Limb (tissue), 2 donors: ENCODE results near the gene SLC6A9.

Experiments used
- DNase-seq, 2 donors: peaks; one replicate each; pipeline ENCODE4 v3.0.0-alpha.2; 2016; ENCODE audit errors: extremely low spot score in 2 of 2

SLC6A9 gene

GRCh38 chr1:44029911-44030604 lies 1.2 kb downstream of the SLC6A9 start:
- peak; percentile 89 to 90 for DNase-seq

DNA sequence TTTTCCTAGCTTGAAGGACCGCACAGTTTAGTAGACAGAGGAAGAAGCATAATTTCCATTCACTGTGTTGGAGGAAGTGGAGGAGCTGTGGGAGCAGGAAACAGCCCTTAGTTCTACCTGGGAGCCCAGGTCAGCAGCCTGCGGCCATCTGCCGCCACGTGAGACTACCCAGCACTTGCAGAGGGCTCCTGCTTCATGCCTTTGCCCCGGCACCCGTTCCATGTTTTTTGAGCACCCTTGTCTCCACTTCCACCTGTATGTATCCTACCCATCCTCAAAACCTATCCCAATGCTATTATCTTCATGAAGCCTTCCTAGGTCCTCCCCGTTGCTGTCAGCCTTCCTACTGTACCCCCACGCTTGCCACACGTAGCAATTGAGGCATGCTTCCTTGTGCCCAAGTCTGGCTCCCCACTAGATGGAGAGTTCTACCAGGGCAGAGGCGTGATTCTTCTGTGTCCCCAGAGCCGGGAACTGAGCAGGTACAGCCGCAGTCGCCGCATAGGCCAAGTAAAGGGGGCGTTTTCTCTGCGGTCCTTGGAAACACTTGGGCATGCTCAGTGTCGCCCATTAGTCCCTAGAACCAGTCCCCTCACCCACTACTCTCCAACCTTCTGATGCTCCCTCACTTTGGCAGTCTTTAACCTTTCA lies 1.9 kb downstream of the SLC6A9 start:
- peak in 1 of 2 donors; percentile 46 for DNase-seq

GRCh38 chr1:44027320-44027719 lies 3.9 kb downstream of the SLC6A9 start:
- no peak for DNase-seq

- no peak for DNase-seq
Observed at GRCh38 chr1:44025816-44026215, 5.4 kb downstream of the SLC6A9 start.

GRCh38 chr1:44024903-44025525 lies 6.2 kb downstream of the SLC6A9 start:
- no peak for DNase-seq

GRCh38 chr1:44024031-44024902 lies 7.0 kb downstream of the SLC6A9 start:
- DNase-seq = no peak

DNA sequence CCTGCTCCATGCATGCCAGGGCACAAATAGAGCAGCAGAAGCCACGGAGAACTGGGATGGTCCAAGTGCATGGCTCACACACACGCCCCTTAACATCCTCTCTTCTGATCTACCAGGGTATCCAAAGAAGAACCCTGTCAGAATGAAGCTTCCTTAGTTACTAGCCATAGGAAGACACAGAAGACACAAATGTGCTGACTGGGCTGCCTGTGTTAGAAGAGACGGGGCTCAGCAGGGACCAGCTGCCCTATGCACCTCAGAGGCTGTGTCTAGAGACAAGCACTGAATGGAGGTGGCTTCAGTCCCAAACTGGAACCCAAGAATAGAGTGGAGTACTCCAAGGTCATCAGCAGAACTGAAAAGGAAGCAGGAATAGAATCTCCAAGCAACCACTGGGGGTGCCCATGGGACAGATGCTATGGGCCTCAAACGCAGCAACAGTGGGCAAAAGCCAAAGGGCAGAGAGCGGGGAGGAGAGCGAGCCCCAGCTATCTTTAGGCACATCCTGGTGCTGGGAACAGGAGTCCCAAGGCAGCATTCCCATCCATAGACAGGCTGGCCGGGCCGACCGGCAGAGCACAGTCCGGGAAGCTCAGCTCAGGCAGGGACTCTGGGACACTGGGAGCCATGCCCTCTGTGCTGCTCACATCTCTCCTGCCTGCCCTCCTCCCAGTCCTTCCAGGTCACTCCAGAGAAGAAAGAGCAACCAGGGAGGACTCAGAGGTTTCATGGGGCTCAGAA lies 9.5 kb downstream of the SLC6A9 start:
- no peak for DNase-seq

GRCh38 chr1:44021156-44021555 lies 10.1 kb downstream of the SLC6A9 start:
- no peak for DNase-seq

- no peak for DNase-seq
Observed at GRCh38 chr1:44020464-44020863, 10.8 kb downstream of the SLC6A9 start.

GRCh38 chr1:44019466-44019948 lies 11.8 kb downstream of the SLC6A9 start:
- DNase-seq = no peak

- DNase-seq = no peak
Observed at GRCh38 chr1:44016890-44017400, 14.3 kb downstream of the SLC6A9 start.

DNA sequence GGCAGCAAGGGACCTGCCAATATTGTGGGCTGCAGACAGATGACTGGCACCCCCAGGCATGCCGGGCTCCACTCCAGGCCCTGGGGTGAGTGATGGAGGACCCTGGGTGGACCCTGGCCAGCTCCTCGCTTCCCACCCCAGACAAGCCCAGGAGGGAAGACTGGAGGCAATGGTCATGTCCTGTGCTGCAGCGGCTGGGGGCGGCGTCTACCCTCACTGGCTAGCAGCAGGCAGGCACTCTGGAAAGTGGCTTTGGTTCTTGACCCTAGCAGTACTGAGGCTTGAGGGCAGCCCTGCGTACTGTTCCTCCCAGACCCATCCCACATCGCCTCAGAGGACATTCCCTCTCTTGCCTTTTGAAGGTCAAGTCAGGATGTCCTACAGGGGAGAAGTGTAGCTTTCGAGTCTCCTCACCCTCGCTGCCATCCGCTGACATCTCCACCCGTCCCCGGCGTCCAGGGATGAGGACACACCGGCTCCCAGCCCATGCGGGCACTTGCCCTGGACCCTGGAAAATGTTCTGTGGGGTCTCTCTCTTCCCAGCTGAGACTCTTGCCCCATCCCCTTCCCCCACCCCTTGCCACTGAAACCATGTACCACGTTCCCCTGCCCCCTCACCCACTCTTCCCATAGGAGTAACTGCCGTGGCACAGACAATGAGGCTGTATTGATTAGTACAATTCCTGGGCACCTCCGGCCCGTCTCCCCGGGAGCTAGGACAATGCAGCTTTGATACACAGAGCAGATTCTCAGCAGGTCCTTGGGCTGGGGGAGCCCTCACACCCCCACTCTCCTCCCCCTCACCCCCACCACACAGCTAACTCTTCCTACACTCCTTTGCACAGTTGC lies 15.0 kb downstream of the SLC6A9 start:
- DNase-seq = no peak

DNA sequence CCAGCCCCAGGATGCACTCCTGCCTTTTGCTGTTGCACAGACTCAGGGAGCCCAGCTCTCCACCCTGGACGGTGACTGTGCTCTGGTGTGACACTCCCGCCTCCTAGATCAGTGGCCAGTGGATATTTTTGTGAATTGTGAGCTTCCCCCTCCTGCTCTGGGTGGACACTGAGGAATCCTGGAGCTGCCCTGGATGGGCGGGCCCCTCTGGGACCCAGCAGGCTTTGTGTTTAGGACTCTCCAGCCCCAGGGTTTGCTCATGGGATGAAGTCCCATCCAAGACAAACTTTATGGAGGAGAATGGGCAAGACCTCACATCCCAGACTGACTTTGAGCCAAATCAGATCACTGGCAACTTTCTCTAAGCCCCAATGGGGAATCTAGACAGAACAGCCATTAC lies 16.1 kb downstream of the SLC6A9 start:
- no peak for DNase-seq

DNA sequence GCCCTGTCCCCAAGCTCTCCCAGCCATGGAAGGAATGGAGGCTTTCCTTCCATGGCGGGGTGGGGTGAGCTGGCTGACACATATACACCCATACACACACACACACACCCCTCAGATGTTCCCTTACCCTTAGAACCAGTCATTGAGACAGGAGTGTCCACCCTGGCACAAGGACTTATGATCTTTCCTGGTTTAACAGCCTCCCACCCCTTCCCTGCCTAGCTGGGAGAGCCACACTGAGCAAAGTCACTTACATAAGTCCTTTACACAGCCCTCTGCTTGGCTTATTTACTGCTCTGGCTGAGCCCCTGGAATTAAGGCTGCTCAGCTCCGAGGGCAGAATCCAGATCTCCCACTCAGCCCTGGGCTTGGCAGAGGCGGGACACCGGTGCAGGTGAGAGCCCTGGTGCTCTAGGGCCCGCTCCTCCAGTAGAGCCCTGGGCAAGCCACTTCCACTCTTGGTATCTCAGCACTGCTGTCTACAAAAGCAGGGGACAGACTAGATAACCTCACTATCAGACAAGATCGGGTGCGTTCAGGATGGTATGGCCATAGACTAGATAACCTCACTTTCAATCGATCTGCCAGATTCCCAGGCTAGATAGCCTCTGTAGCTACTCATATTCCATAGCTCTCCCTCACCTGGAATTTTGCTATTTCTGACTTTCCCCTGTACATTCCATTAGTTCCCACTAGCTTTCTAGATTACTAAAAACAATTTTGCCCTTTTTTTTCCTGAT lies 16.7 kb downstream of the SLC6A9 start:
- no peak for DNase-seq

DNA sequence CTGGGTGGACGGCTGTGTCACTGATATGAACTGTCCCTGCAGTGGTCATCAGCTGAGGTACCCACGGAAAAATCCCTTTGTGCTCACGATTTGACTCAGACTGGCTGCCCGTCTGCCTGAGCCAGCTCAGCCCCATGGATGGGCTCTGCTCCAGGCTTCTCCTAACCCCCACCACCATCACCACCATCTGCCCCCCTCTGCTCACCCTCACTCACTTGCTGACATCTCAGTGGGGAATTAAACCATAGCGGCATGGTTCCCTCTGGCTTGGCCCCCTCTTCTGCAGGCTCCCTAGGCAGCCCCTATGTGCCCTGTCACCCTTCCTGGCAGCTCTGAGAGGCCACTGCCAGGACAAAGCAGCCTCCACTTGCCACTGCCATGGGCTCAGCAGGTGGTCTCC lies 17.3 kb downstream of the SLC6A9 start:
- DNase-seq = no peak

- no peak for DNase-seq
Observed at GRCh38 chr1:44012941-44013609, 18.2 kb downstream of the SLC6A9 start.

GRCh38 chr1:44012404-44012803 lies 18.9 kb downstream of the SLC6A9 start:
- DNase-seq = no peak

GRCh38 chr1:44010935-44011471 lies 20.3 kb downstream of the SLC6A9 start:
- no peak for DNase-seq
